Measurements from ENCODE around the gene TSPAN18. TPM values are rescaled to one million over a fixed set of nuclear protein-coding genes. Genes with fewer than 3 reads are reported as not detected.

TSPAN18 gene
- total and polyA plus RNA-seq, 2 of the 8 experiments (the other 6 are each of a cell fraction or from before 2014, with no cell fraction given): 5.2 to 10.2 TPM

- Histone ChIP-seq H2BK120ac (replicated peaks; ENCODE audit: low read depth, low read length) (no peak overlapping the region), H4K5ac (ENCODE audit: insufficient read length, low read depth, low read length) (no peak overlapping the region), H4K20me1 (replicated peaks in 1 of 2; ENCODE audit: control insufficient read depth in 1 of 2, insufficient read depth in 2 of 2, low read length in 2 of 2) (peaks cover 0 to 1% of the 10 kb centered on the region in 2 experiments), H3K4me3 (ENCODE audit: extremely low read depth in 1 of 4, insufficient read depth in 2 of 4, low read depth in 3 of 4, low read length in 4 of 4) (no peak overlapping the region), H2AK5ac (ENCODE audit: low read depth, low read length) (no peak overlapping the region), H3K14ac (ENCODE audit: insufficient read length) (no peak overlapping the region), H3K4me2 (ENCODE audit: insufficient read depth in 1 of 2, low read depth in 2 of 2, low read length in 2 of 2) (no peak overlapping the region), H3K4ac (replicated peaks; ENCODE audit: insufficient read length, low read depth, low read length) (no peak overlapping the region), H3K23ac (ENCODE audit: insufficient read length) (no peak overlapping the region), H3K27ac (ENCODE audit: low read depth, low read length) (no peak overlapping the region), H3K9me3 (ENCODE audit: insufficient read depth in 2 of 2, low read depth in 1 of 2, low read length in 1 of 2) (no peaks in the 10 kb centered on the region), H3K79me1 (ENCODE audit: low read depth, low read length) (no peaks in the 10 kb centered on the region), H3K18ac (ENCODE audit: extremely low read depth, low read length) (no peak overlapping the region; the same call in 1 of the 2 replicates), H3K79me2 (ENCODE audit: control insufficient read depth in 1 of 2, insufficient read depth in 2 of 2, low read length in 2 of 2) (no peaks in the 10 kb centered on the region), H2BK12ac (ENCODE audit: low read depth, low read length) (no peak overlapping the region), H3K36me3 (ENCODE audit: control insufficient read depth in 2 of 4, insufficient read depth in 4 of 4, low read length in 3 of 4) (no peaks in the 10 kb centered on the region), H2BK15ac (ENCODE audit: low read length) (peak overlapping the region; percentile 65; the same call in 1 of the 2 replicates), H2AFZ (ENCODE audit: low read length) (no peak overlapping the region), H4K91ac (replicated peaks; ENCODE audit: insufficient read length, low read length) (no peak overlapping the region), H4K8ac (ENCODE audit: extremely low read depth, insufficient read depth, low read length) (no peak overlapping the region), H2BK20ac (ENCODE audit: low read length) (peak overlapping the region; percentile 40; the same call in 1 of the 2 replicates), H3K23me2 (ENCODE audit: low read depth, low read length) (no peaks in the 10 kb centered on the region; the same call in none of the 2 replicates), H2BK5ac (ENCODE audit: low read depth, low read length) (no peak overlapping the region), H3K27me3 (replicated peaks in 1 of 4; ENCODE audit: control insufficient read depth in 3 of 4, extremely low read depth in 1 of 4, insufficient read depth in 3 of 4, low read length in 3 of 4) (peaks cover 0 to 20% (median 8%) of the 10 kb centered on the region in 4 experiments; a peak in 5 of 7 replicates), H3K4me1 (replicated peaks in 1 of 4; ENCODE audit: control insufficient read depth in 3 of 4, insufficient read depth in 4 of 4, low read length in 3 of 4) (peaks cover 10 to 32% (median 21%) of the 10 kb centered on the region in 4 experiments), H3K56ac (replicated peaks; ENCODE audit: insufficient read length, low read depth, low read length) (no peak overlapping the region), H3K9ac (replicated peaks in 1 of 4; ENCODE audit: extremely low read depth in 1 of 4, low read depth in 3 of 4, low read length in 3 of 4) (no peak overlapping the region)
- POLR2A ChIA-PET (ENCODE audit: partially characterized antibody): interaction anchor here (1.1 kb wide), 1 partner anchor 14 kb away, joined by 3 read pairs; no protein-coding TSS in a partner anchor
- 42% methylated on average over 2 of the region's 2 CpGs; no CpG with 5 or more reads in 1 of the 2 experiments for WGBS, 2 experiments (ENCODE audit: extremely low coverage in 1 of 2, insufficient coverage in 1 of 2, insufficient read length in 1 of 2, insufficient replicate concordance in 2 of 2, low coverage in 1 of 2, low lambda C conversion rate in 2 of 2, missing lambda C conversion rate in 1 of 2)
- FAIRE-seq (no peak), DNase-seq (ENCODE audit: low read depth in 1 of 2, low spot score in 2 of 2) (no peak)
- CTCF ChIA-PET (ENCODE audit: partially characterized antibody): interaction anchor here (0.6 to 7.6 kb wide), 19 partner anchors 10 to 201 kb away, joined by 3 to 49 read pairs (median 4); no protein-coding TSS in a partner anchor
- no peak for TF ChIP-seq POU5F1 (IDR thresholded peaks at IDR 0.05; ENCODE audit: low read depth, low read length)
- TF ChIP-seq PHF8 (conservative IDR thresholded peaks at IDR 0.05; ENCODE audit: low read depth, low read length): no peak
- TF ChIP-seq CBX5 (IDR thresholded peaks at IDR 0.05; ENCODE audit: low read depth, low read length): no peak
- TF ChIP-seq SRF (IDR thresholded peaks at IDR 0.05; ENCODE audit: low read depth, low read length): no peak
- no peak for TF ChIP-seq ZNF274 (IDR thresholded peaks at IDR 0.05; ENCODE audit: borderline replicate concordance, extremely low read depth, low read length)
- TF ChIP-seq CEBPB (IDR thresholded peaks at IDR 0.05; ENCODE audit: low read depth, low read length): no peak
- TF ChIP-seq ASH2L (IDR thresholded peaks at IDR 0.05; ENCODE audit: low read length): no peak
- no peak for TF ChIP-seq TEAD4 (IDR thresholded peaks at IDR 0.05; ENCODE audit: low read depth, low read length)
- no peak for TF ChIP-seq NRF1 (IDR thresholded peaks at IDR 0.05; ENCODE audit: low read depth, low read length)
These were observed 95.6 kb downstream of the TSPAN18 start for GRCh38 chr11:44822369-44822768.
